Ovary (tissue), 9 donors: ENCODE measurements around the gene EEFSEC. TPM values are rescaled to one million over a fixed set of nuclear protein-coding genes. Genes with fewer than 3 reads are reported as not detected.

Experiments
- DNase-seq, 5 donors: peaks; one replicate each; pipeline ENCODE4 v3.0.0-alpha.2; 2019 to 2020
- H3K27ac ChIP-seq, 2 donors: fragments of 200-600 bp; one replicate each; pipeline versions ENCODE4 v1.5.1 to v1.8.0; 2019 to 2022
- H3K27me3 ChIP-seq: fragments of 200-600 bp; one replicate; pipeline ENCODE4 v1.8.0; 2022
- H3K36me3 ChIP-seq: fragments of 200-600 bp; sonication (generic); one replicate; pipeline ENCODE4 v1.5.1; 2019
- H3K4me1 ChIP-seq: one replicate; pipeline ENCODE4 v1.8.1; 2013; ENCODE audit warnings: mild to moderate bottlenecking, moderate library complexity; ENCODE audit not compliant: insufficient read depth
- H3K4me3 ChIP-seq: fragments of 200-600 bp; sonication (generic); one replicate; pipeline ENCODE4 v1.5.1; 2017
- H3K9me3 ChIP-seq, 2 donors: fragments of 200-600 bp in 1 of 2; sonication (generic) in 1 of 2; one replicate each; pipeline versions ENCODE4 v1.5.1 to v1.8.1; 2013 to 2019; ENCODE audit warnings: mild to moderate bottlenecking in 1 of 2, moderate library complexity in 1 of 2
- CTCF ChIP-seq, 3 donors: fragments of 450-650 bp in 2 of 3; fragments of 200-600 bp in 1 of 3; IDR thresholded peaks; one replicate each; pipeline versions ENCODE4 v1.5.1 to v1.8.0; 2016 to 2022; ENCODE audit warnings: antibody characterized with exemption in 3 of 3, mild to moderate bottlenecking in 1 of 3
- EP300 ChIP-seq: sonication (generic); formaldehyde crosslinking; IDR thresholded peaks from one replicate; pipeline ENCODE4 v1.6.1; 2017; ENCODE audit warnings: antibody characterized with exemption
- POLR2A ChIP-seq: fragments of 450-650 bp; IDR thresholded peaks from one replicate; pipeline ENCODE4 v1.6.1; 2017; ENCODE audit warnings: antibody characterized with exemption, mild to moderate bottlenecking, moderate library complexity
- WGBS, 3 donors: extraction: QIAGEN DNeasy Blood & Tissue Kit in 1 of 3; methylation state at CpG; one replicate each; pipeline versions ENCODE4 v1.1.5 to v1.1.7; 2013 to 2017; 5-methylcytosine and 5-hydroxymethylcytosine counted together
- intact Hi-C, 4 donors: fragments of 100-400 bp; cut with DNase I; formaldehyde crosslinking; loops; one replicate each; pipeline versions ENCODE4 v1.11.0 to v1.15.1; 2022 to 2023
- polyA plus RNA-seq, 2 donors: library from polyadenylated mRNA; stranded (reverse); fragments of 200-250 nt in 1 of 2; fragments of 350-450 nt in 1 of 2; fragmentation: Illumina TruSeq in 1 of 2; extraction: RNeasy Lipid Tissue Mini Kit (QIAGEN cat#74804) in 1 of 2; gene quantifications; one replicate each; pipeline ENCODE4 v1.2.3, GENCODE V29; 2013 to 2014
- total RNA-seq, 7 donors: library from RNA; depleted of rRNA in 2 of 7; stranded (reverse); fragments of >200 nt in 2 of 7; fragmentation: NEBNext Ultra II Directional in 3 of 7; extraction: Animal tissue kit (Norgen Biotek cat#: 25700) in 3 of 7; gene quantifications; one replicate each; pipeline versions ENCODE4 v1.1.0 to v1.2.4, GENCODE V29; 2016 to 2023
- donor health status: DM: no; HTN: no; CAD: no; lungs with moderate emphysema.
- donor health status: DM: no; HTN: no; CAD: no.
- donor health status: Bipolar disorder and iron deficiency.
- donor health status: DM: yes; HTN: yes; CAD: no.
- donor health status: DM: no; HTN: no; CAD: no.
- donor health status: DM: yes; HTN: yes; CAD: no.

The EEFSEC gene
- total and polyA plus RNA-seq, 9 donors: 6.8 to 21.0 (median 15.4) TPM

- H3K27ac ChIP-seq: no peak overlapping the region
- no peaks in the 10 kb centered on the region for H3K9me3 ChIP-seq
- 62 to 95% (median 71%) methylated on average over 5 of the region's 5 CpGs for WGBS, 3 donors
- H3K4me3 ChIP-seq: no peak overlapping the region
- H3K36me3 ChIP-seq: no peaks in the 10 kb centered on the region
- no peaks in the 10 kb centered on the region for H3K4me1 ChIP-seq
- DNase-seq: no peak
- intact Hi-C loops: no loop called here
- TF ChIP-seq EP300 (no peak), CTCF (IDR thresholded peaks at IDR 0.05) (no peak), POLR2A (no peak)
- no peaks in the 10 kb centered on the region for H3K27me3 ChIP-seq
Observed at GRCh38 chr3:128245460-128245859, 92.2 kb downstream of the EEFSEC start.

DNA sequence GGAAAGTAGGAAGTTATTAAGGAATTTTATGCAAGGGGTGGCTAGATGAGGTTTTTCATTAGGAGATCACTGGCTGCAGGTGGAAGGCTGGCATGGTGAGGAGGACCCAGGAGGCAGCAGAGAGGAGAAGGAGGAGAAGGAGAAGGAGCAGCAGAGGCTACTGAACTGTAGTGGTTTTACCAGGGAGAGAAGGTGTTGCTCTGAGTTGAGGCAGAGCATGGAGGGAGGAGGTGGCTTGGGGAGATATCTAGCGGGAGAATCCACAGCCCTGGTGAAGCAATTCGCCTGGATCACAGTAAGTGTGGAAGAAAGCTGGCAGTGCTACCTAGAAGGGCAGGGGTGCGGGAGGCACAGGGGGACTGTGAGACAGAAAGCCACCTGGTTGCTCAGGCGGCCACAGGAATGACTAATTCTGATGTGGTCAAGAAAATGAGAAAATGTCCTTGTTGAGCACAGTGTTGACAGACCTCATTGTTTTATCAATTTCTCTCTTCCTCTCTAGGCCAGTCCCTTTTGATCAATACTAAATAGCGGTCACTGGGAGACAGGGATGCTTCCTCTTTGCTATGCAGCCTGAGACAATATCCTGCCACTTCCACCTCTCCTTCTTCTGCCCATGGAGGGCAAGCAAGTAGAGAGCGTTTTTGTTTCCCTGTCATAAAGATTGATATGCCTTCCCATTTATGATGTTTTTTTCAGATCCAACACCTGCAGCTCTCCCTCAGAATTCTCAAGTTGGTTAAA, 94.6 kb downstream of the EEFSEC start:
- Histone ChIP-seq H3K27me3 (no peaks in the 10 kb centered on the region), H3K4me1 (no peaks in the 10 kb centered on the region), H3K27ac (no peak overlapping the region), H3K4me3 (no peak overlapping the region), H3K36me3 (no peaks in the 10 kb centered on the region), H3K9me3 (no peaks in the 10 kb centered on the region)
- intact Hi-C loops: no loop called here
- DNase-seq: no peak
- 85 to 94% (median 87%) methylated on average over 6 of the region's 6 CpGs for WGBS, 3 donors
- TF ChIP-seq POLR2A (no peak), EP300 (no peak), CTCF (IDR thresholded peaks at IDR 0.05) (no peak)

DNA sequence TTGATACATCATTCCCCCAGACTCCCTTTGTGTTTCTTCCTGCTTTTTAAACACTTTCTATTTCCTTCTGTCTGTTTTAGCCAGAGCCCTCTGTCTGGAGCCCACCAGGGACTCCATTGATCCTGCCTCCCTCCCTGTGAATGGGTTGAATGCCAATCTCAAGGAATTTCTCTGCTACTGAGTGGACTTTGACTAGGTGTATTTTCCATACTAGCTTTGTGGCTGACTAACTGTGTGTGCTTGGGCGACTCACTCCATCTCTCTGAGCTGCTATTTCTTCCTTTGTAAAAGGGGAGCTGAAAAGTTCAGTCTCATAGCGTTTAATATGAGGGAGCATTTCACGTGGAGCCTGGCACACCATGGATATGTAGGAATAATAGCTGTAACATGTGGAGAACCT, 98.8 kb downstream of the EEFSEC start:
- no peak for TF ChIP-seq CTCF (IDR thresholded peaks at IDR 0.05)
- no peak for TF ChIP-seq POLR2A
- no peak for TF ChIP-seq EP300
- Histone ChIP-seq H3K27me3 (no peaks in the 10 kb centered on the region), H3K36me3 (no peaks in the 10 kb centered on the region), H3K27ac (no peak overlapping the region), H3K4me1 (no peaks in the 10 kb centered on the region), H3K4me3 (no peak overlapping the region), H3K9me3 (no peaks in the 10 kb centered on the region)
- intact Hi-C loops: no loop called here
- 88 to 97% (median 91%) methylated on average over 3 of the region's 3 CpGs for WGBS, 3 donors
- DNase-seq: no peak

- Histone ChIP-seq H3K36me3 (no peaks in the 10 kb centered on the region), H3K27me3 (no peaks in the 10 kb centered on the region), H3K9me3 (no peaks in the 10 kb centered on the region), H3K4me1 (no peaks in the 10 kb centered on the region), H3K27ac (no peak overlapping the region), H3K4me3 (no peak overlapping the region)
- no peak for DNase-seq
- WGBS, 3 donors: 94 to 98% (median 97%) methylated on average over 7 of the region's 7 CpGs
- intact Hi-C loops: no loop called here
- TF ChIP-seq CTCF (IDR thresholded peaks at IDR 0.05): no peak
- no peak for TF ChIP-seq POLR2A
- TF ChIP-seq EP300: no peak
Observed at GRCh38 chr3:128253150-128253549, 99.9 kb downstream of the EEFSEC start.
